ENCODE measurements around the gene TAS1R3.

GRCh38 chr1:1327291-1327690 is 3.8 kb upstream of the TAS1R3 start:
- TF ChIP-seq CTCF (IDR thresholded peaks at IDR 0.05) (no peak), POLR2A (IDR thresholded peaks at IDR 0.05) (no peak)

Data from adrenal gland (tissue), 5 donors.